HG03175 (cell line): ENCODE results near the gene IFITM10.

Experiments used
- ATAC-seq: cut with Tn5 transposase; IDR thresholded peaks from one replicate; pipeline ENCODE4 v1.9.1; 2021; ENCODE audit warnings: mild to moderate bottlenecking, moderate library complexity; ENCODE audit not compliant: unreplicated experiment

IFITM10 gene

GRCh38 chr11:1742371-1742770, 8.0 kb downstream of the IFITM10 start:
- no peak for ATAC-seq

GRCh38 chr11:1741741-1742140, 8.7 kb downstream of the IFITM10 start:
- ATAC-seq: no peak

GRCh38 chr11:1740786-1741530, 9.4 kb downstream of the IFITM10 start:
- no peak for ATAC-seq

GRCh38 chr11:1739576-1739975, 10.8 kb downstream of the IFITM10 start:
- no peak for ATAC-seq

GRCh38 chr11:1738380-1738779, 12.0 kb downstream of the IFITM10 start:
- ATAC-seq: no peak

- ATAC-seq: no peak
These were observed 13.2 kb downstream of the IFITM10 start for GRCh38 chr11:1737080-1737757.

GRCh38 chr11:1736447-1736992, 13.9 kb downstream of the IFITM10 start:
- no peak for ATAC-seq

- no peak for ATAC-seq
These were observed 15.1 kb downstream of the IFITM10 start for GRCh38 chr11:1735271-1735670.

GRCh38 chr11:1734641-1735081, 15.7 kb downstream of the IFITM10 start:
- ATAC-seq: no peak

- ATAC-seq: no peak
These were observed 16.4 kb downstream of the IFITM10 start for GRCh38 chr11:1733716-1734640.

- no peak for ATAC-seq
These were observed 17.2 kb downstream of the IFITM10 start for GRCh38 chr11:1733009-1733715.

- no peak for ATAC-seq
These were observed 17.9 kb downstream of the IFITM10 start for GRCh38 chr11:1732418-1733008.

GRCh38 chr11:1731451-1732059, 18.8 kb downstream of the IFITM10 start:
- ATAC-seq: no peak

GRCh38 chr11:1730059-1730629, 20.3 kb downstream of the IFITM10 start:
- ATAC-seq: no peak

- ATAC-seq: no peak
These were observed 20.7 kb downstream of the IFITM10 start for GRCh38 chr11:1729692-1730011.

- ATAC-seq: no peak
These were observed 21.3 kb downstream of the IFITM10 start for GRCh38 chr11:1728931-1729691.

- no peak for ATAC-seq
These were observed 22.1 kb downstream of the IFITM10 start for GRCh38 chr11:1728301-1728700.

GRCh38 chr11:1727861-1728260, 22.5 kb downstream of the IFITM10 start:
- ATAC-seq: no peak
